Effector memory CD4-positive, alpha-beta T cell (primary cell): Measurements from ENCODE around the gene FOXP1.
A peak's percentile ranks its signal among the peaks of the same experiment; 100 is the strongest.

Experiments
- DNase-seq, 3 donors: peaks; one replicate each; pipeline ENCODE4 v3.0.0-alpha.2; 2020
- H3K27ac ChIP-seq: 2 replicates; pipeline ENCODE4 v1.7.0; 2013; ENCODE audit warnings: mild to moderate bottlenecking, low read length, moderate library complexity; ENCODE audit not compliant: insufficient read depth, poor library complexity, severe bottlenecking
- H3K27me3 ChIP-seq: replicated peaks from 2 replicates; pipeline ENCODE4 v1.7.0; 2013; ENCODE audit warnings: mild to moderate bottlenecking, low read length; ENCODE audit not compliant: insufficient read depth, control insufficient read depth, poor library complexity, severe bottlenecking
- H3K36me3 ChIP-seq: 2 replicates; pipeline ENCODE4 v1.7.0; 2013; ENCODE audit warnings: mild to moderate bottlenecking, low read length, moderate library complexity; ENCODE audit not compliant: control insufficient read depth, insufficient read depth
- H3K4me1 ChIP-seq: 2 replicates; pipeline ENCODE4 v1.7.0; 2013; ENCODE audit warnings: low read length, mild to moderate bottlenecking; ENCODE audit not compliant: control insufficient read depth, insufficient read depth, poor library complexity, severe bottlenecking
- H3K4me3 ChIP-seq: 2 replicates; pipeline ENCODE4 v1.7.0; 2013; ENCODE audit warnings: low read length, low read depth, mild to moderate bottlenecking; ENCODE audit not compliant: insufficient read depth, poor library complexity, severe bottlenecking
- H3K9me3 ChIP-seq: 2 replicates; pipeline ENCODE4 v1.7.0; 2013; ENCODE audit warnings: mild to moderate bottlenecking, low read length, moderate library complexity; ENCODE audit not compliant: control insufficient read depth

FOXP1 gene

GRCh38 chr3:70992562-70993204 lies 590.8 kb downstream of the FOXP1 start:
- Histone ChIP-seq H3K9me3 (no peaks in the 10 kb centered on the region), H3K27me3 (no peaks in the 10 kb centered on the region), H3K4me3 (no peak overlapping the region), H3K4me1 (peaks cover 15% of the 10 kb centered on the region), H3K27ac (no peak overlapping the region), H3K36me3 (peaks cover 27% of the 10 kb centered on the region)
- no peak for DNase-seq

- H3K36me3 ChIP-seq, result peaks cover 29% of the 10 kb centered on the region
- no peak overlapping the region for H3K4me3 ChIP-seq
- no peaks in the 10 kb centered on the region for H3K27me3 ChIP-seq
- no peak overlapping the region for H3K27ac ChIP-seq
- no peak for DNase-seq
- H3K4me1 ChIP-seq, result peaks cover 15% of the 10 kb centered on the region
- H3K9me3 ChIP-seq, result no peaks in the 10 kb centered on the region
Measured at GRCh38 chr3:70992131-70992530, 591.4 kb downstream of the FOXP1 start.

- H3K9me3 ChIP-seq, result no peaks in the 10 kb centered on the region
- H3K4me1 ChIP-seq, result peaks cover 15% of the 10 kb centered on the region
- H3K36me3 ChIP-seq, result peaks cover 30% of the 10 kb centered on the region
- no peak for DNase-seq
- H3K27me3 ChIP-seq, result no peaks in the 10 kb centered on the region
- H3K27ac ChIP-seq, result peak overlapping the region; percentile 3
- H3K4me3 ChIP-seq, result no peak overlapping the region
Measured at GRCh38 chr3:70990723-70991122, 592.8 kb downstream of the FOXP1 start.

- no peaks in the 10 kb centered on the region for H3K9me3 ChIP-seq
- DNase-seq, result no peak
- H3K27me3 ChIP-seq, result no peaks in the 10 kb centered on the region
- peak overlapping the region; percentile 3 for H3K27ac ChIP-seq
- H3K4me3 ChIP-seq, result no peak overlapping the region
- H3K36me3 ChIP-seq, result peaks cover 30% of the 10 kb centered on the region
- H3K4me1 ChIP-seq, result peaks cover 15% of the 10 kb centered on the region
Measured at GRCh38 chr3:70990185-70990584, 593.3 kb downstream of the FOXP1 start.

- Histone ChIP-seq H3K27me3 (no peaks in the 10 kb centered on the region), H3K9me3 (no peaks in the 10 kb centered on the region), H3K36me3 (peaks cover 34% of the 10 kb centered on the region), H3K4me3 (no peak overlapping the region), H3K27ac (no peak overlapping the region), H3K4me1 (peaks cover 15% of the 10 kb centered on the region)
- no peak for DNase-seq
Measured at GRCh38 chr3:70989174-70989573, 594.4 kb downstream of the FOXP1 start.

- H3K36me3 ChIP-seq, result peaks cover 39% of the 10 kb centered on the region
- H3K4me1 ChIP-seq, result peaks cover 19% of the 10 kb centered on the region
- H3K27ac ChIP-seq, result no peak overlapping the region
- no peak overlapping the region for H3K4me3 ChIP-seq
- no peak for DNase-seq
- no peaks in the 10 kb centered on the region for H3K9me3 ChIP-seq
- H3K27me3 ChIP-seq, result no peaks in the 10 kb centered on the region
Measured at GRCh38 chr3:70988111-70988510, 595.4 kb downstream of the FOXP1 start.

GRCh38 chr3:70985572-70985971 lies 598.0 kb downstream of the FOXP1 start:
- no peak for DNase-seq
- Histone ChIP-seq H3K27me3 (no peaks in the 10 kb centered on the region), H3K4me1 (peaks cover 15% of the 10 kb centered on the region), H3K9me3 (no peaks in the 10 kb centered on the region), H3K36me3 (peaks cover 44% of the 10 kb centered on the region), H3K27ac (no peak overlapping the region), H3K4me3 (no peak overlapping the region)

GRCh38 chr3:70984776-70985482 lies 598.6 kb downstream of the FOXP1 start:
- Histone ChIP-seq H3K4me3 (no peak overlapping the region), H3K4me1 (peaks cover 11% of the 10 kb centered on the region), H3K9me3 (no peaks in the 10 kb centered on the region), H3K36me3 (peaks cover 50% of the 10 kb centered on the region), H3K27me3 (no peaks in the 10 kb centered on the region), H3K27ac (no peak overlapping the region)
- DNase-seq, result no peak

DNA sequence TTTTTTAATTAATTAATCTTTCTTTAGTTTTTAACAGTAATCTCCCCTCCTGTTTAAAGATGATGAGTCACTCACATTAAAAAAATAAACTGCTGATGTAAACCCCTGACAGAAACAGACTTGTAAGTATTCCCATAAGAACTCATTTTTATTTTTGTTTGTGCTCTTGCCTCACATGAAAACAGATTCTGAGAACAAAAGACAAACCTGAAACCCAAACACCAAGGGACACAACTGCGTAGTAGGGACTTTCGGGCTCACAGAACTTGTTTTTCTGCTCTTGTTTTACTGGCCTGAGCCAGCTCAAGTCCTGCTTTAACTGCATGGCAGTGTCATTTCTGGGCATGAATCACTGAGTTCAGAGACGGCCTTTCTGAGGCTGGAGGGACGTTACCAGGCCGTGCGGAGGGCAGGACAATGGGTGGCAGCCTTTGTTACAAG lies 600.8 kb downstream of the FOXP1 start:
- Histone ChIP-seq H3K27ac (peak overlapping the region; percentile 44), H3K4me3 (no peak overlapping the region), H3K27me3 (no peaks in the 10 kb centered on the region), H3K9me3 (no peaks in the 10 kb centered on the region), H3K4me1 (peaks cover 11% of the 10 kb centered on the region), H3K36me3 (peaks cover 57% of the 10 kb centered on the region)
- DNase-seq, result peak in 1 of 3 donors; percentile 7

DNA sequence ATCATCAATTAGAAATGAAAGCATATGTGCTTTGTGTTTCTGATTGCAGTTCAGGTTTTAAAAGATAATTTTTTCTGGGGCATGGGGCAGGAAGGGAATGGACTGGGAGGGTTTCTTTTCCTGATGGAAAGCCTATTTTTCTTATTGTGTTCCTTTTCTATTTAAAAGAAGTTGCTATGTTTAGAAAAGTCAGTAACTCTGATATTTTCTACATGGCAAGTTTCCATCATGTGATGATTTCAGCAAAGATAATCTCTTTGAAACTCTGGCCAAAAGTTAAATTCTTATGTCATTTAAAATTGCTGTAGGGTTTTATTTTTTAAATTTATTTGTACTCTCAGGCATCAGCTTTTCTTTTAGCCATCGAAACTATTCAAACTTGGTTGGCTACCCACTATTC lies 601.2 kb downstream of the FOXP1 start:
- peak overlapping the region; percentile 44 for H3K27ac ChIP-seq
- no peaks in the 10 kb centered on the region for H3K9me3 ChIP-seq
- peaks cover 11% of the 10 kb centered on the region for H3K4me1 ChIP-seq
- H3K4me3 ChIP-seq, result no peak overlapping the region
- H3K27me3 ChIP-seq, result no peaks in the 10 kb centered on the region
- DNase-seq, result no peak
- H3K36me3 ChIP-seq, result peaks cover 57% of the 10 kb centered on the region
